ENCODE data around the gene TMEM94.
"Not testable (repeated sequence)": the region's sequence is repeated elsewhere in the genome, so short reads cannot be mapped to it uniquely, and the experiment has no call there.

Gene TMEM94

GRCh38 chr17:75456417-75457046 lies at the start of gene TMEM94:
Gene TMEM94, plus strand, starts transcription at chr17:75456635. Its CDS starts 15,271 bp downstream, at chr17:75471906.
- DNase-seq (ENCODE audit: low read depth): peak; percentile 78

GRCh38 chr17:75407655-75408352 lies 48.6 kb upstream of the TMEM94 start:
- no peak for DNase-seq (ENCODE audit: low read depth)

GRCh38 chr17:75410141-75410540 lies 46.3 kb upstream of the TMEM94 start:
- no peak for DNase-seq (ENCODE audit: low read depth)

- no peak for DNase-seq (ENCODE audit: low read depth)
These were observed 44.9 kb upstream of the TMEM94 start for GRCh38 chr17:75411328-75412067.

GRCh38 chr17:75412455-75413317 lies 43.7 kb upstream of the TMEM94 start:
- DNase-seq (ENCODE audit: low read depth): peak; percentile 49

GRCh38 chr17:75414488-75414887 lies 41.9 kb upstream of the TMEM94 start:
- no peak for DNase-seq (ENCODE audit: low read depth)

- no peak for DNase-seq (ENCODE audit: low read depth)
These were observed 40.4 kb upstream of the TMEM94 start for GRCh38 chr17:75416006-75416405.

- no peak for DNase-seq (ENCODE audit: low read depth)
These were observed 39.3 kb upstream of the TMEM94 start for GRCh38 chr17:75417054-75417580.

- DNase-seq (ENCODE audit: low read depth): no peak
These were observed 37.9 kb upstream of the TMEM94 start for GRCh38 chr17:75418531-75418930.

- DNase-seq (ENCODE audit: low read depth): no peak
These were observed 27.6 kb upstream of the TMEM94 start for GRCh38 chr17:75428543-75429469.

GRCh38 chr17:75430159-75430974 lies 26.1 kb upstream of the TMEM94 start:
- DNase-seq (ENCODE audit: low read depth): no peak

- no peak for DNase-seq (ENCODE audit: low read depth)
These were observed 23.1 kb upstream of the TMEM94 start for GRCh38 chr17:75433218-75433783.

GRCh38 chr17:75434433-75434832 lies 22.0 kb upstream of the TMEM94 start:
- not testable (repeated sequence) for DNase-seq (ENCODE audit: low read depth)

GRCh38 chr17:75437404-75437803 lies 19.0 kb upstream of the TMEM94 start:
- not testable (repeated sequence) for DNase-seq (ENCODE audit: low read depth)

GRCh38 chr17:75439287-75439686 lies 17.1 kb upstream of the TMEM94 start:
- DNase-seq (ENCODE audit: low read depth): no peak

GRCh38 chr17:75440738-75441448 lies 15.5 kb upstream of the TMEM94 start:
- no peak for DNase-seq (ENCODE audit: low read depth)

GRCh38 chr17:75442168-75443103 lies 14.0 kb upstream of the TMEM94 start:
- no peak for DNase-seq (ENCODE audit: low read depth)

- DNase-seq (ENCODE audit: low read depth): no peak
These were observed 11.1 kb upstream of the TMEM94 start for GRCh38 chr17:75445296-75445695.
